ENCODE measurements around the gene RTEL1.

DNA sequence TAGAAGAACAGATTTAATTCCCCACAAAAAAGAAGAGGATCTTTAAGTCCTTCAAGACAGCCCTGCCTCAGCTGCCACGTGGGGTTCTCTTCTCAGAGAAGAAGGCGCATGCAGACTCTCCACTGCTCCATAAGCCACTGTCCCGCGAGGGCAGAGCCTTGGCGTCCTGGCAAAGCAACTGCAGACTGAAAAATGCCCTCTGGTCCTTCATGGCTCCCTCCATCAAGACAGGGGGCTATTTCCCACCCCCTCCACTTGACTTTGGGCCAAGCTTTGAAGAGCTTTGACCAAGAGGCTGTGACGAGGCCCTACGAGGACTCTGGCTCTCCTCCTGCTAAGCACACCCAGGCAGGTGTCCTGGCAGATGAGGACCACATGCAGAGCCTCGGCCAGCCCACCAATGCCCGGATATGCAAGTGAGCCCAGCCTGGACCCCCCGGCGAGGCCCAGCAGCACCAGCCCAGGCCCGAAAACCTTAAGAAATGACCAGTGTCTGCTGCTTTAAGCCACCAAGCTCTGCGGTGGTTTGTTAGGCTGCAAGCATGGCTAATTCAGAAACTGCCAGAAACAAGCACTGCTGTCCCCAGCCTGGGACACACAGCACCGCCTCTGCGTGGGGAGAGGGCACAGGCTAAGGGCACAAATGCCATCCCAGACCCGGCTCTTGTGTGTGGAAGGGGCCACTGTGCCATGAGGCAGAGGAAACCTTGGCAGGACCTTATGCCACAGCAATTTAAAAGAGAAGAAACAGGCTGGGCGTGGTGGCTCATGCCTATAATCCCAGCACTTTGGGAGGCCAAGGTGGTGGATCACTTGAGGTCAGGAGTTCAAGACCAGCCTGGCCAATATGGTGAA, 47.3 kb upstream of the RTEL1 start:
- TF ChIP-seq POLR2AphosphoS5 (IDR thresholded peaks at IDR 0.05) (no peak), POLR2A (IDR thresholded peaks at IDR 0.05) (no peak)
- TF ChIP-seq, protein P1, sequence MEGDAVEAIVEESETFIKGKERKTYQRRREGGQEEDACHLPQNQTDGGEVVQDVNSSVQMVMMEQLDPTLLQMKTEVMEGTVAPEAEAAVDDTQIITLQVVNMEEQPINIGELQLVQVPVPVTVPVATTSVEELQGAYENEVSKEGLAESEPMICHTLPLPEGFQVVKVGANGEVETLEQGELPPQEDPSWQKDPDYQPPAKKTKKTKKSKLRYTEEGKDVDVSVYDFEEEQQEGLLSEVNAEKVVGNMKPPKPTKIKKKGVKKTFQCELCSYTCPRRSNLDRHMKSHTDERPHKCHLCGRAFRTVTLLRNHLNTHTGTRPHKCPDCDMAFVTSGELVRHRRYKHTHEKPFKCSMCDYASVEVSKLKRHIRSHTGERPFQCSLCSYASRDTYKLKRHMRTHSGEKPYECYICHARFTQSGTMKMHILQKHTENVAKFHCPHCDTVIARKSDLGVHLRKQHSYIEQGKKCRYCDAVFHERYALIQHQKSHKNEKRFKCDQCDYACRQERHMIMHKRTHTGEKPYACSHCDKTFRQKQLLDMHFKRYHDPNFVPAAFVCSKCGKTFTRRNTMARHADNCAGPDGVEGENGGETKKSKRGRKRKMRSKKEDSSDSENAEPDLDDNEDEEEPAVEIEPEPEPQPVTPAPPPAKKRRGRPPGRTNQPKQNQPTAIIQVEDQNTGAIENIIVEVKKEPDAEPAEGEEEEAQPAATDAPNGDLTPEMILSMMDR (IDR thresholded peaks at IDR 0.05 in 8 of 11, conservative IDR thresholded peaks at IDR 0.05 in 3 of 11), result no peak
